HG02840 (cell line): Measurements from ENCODE around the gene MAPK8.

Experiments
- ATAC-seq: cut with Tn5 transposase; IDR thresholded peaks from one replicate; pipeline ENCODE4 v1.9.1; 2021; ENCODE audit warnings: mild to moderate bottlenecking, moderate library complexity, moderate number of reproducible peaks; ENCODE audit not compliant: unreplicated experiment, low FRiP score

Gene MAPK8

DNA sequence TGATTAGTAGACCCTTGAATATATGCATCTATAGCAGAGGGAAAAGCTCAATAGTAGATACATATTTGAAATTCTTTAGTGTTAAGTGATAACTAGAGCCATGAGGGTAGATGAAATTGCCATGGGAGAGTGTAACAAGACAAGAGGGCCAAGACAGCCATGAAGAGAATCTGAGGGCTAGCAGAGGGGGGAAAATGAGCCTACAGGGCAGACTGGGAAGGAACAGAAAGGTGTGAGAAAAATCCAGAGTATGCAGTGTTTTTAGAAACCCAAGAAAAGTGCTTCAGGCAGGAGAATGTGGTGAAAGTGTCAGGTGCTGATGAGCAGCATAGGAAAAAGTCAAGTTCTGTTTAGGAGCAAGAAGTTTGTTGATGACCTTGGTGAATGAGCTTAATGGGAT, 63.0 kb downstream of the MAPK8 start:
- ATAC-seq: no peak

- no peak for ATAC-seq
Measured at GRCh38 chr10:48377751-48378530, 71.5 kb downstream of the MAPK8 start.

- no peak for ATAC-seq
Measured at GRCh38 chr10:48378675-48379074, 72.2 kb downstream of the MAPK8 start.

DNA sequence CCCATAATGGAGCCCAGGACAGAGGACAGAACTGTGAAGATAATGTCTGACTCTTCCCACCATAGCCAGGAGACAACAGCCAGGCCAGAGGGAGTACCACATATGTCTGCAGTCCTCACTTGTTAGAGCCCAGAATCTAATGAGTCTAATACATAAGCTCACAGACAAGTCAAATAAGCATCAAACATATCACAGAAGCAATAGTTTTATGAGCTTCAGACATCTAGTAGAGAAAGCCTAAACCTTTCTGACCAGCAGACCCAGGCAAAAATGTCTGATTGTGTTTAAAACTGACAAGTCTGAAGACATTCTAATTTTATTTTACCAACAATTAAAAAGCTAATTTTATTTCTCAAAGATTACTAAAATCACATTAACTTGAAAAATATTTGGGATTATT, 75.5 kb downstream of the MAPK8 start:
- ATAC-seq: no peak

GRCh38 chr10:48382982-48383381, 76.5 kb downstream of the MAPK8 start:
- ATAC-seq: no peak

DNA sequence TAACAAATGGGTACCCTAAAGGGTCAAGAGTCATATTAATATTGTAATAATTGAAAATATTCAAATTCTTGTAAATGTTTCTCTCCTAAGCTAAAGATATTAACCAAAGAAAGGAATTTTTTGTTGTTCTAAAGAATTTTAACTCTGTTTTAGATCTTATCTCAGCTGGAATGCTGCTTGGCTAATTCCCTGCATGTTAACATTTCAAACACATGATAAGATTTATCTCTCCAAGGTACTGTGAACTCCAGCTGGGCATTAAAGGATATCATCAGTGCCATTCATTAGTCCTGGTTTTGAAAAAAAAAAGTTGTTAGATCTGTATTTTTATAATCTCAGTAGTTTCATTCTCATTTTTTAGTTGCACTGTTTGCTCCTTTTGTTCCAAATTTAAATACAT, 76.9 kb downstream of the MAPK8 start:
- ATAC-seq: no peak

GRCh38 chr10:48384699-48384982, 78.2 kb downstream of the MAPK8 start:
- ATAC-seq: no peak

DNA sequence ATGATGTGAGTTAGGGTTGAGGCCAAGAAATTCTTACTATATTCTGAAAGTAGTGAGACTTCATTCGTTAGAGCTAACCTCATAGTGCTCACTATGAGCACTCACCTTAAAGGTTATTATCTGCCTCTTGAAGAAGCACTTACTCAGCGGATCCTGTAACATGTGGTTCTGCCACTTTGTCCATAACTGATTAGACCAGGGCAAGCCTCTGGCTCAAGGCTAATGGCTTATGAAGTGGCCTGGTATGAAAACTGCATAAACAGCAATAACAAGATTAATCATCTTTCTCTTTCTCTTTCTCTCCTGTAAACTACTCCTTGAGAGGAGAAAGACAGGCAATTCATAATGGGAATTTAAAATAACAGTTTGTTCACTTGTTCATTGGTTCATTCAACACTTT, 82.8 kb downstream of the MAPK8 start:
- ATAC-seq: no peak

DNA sequence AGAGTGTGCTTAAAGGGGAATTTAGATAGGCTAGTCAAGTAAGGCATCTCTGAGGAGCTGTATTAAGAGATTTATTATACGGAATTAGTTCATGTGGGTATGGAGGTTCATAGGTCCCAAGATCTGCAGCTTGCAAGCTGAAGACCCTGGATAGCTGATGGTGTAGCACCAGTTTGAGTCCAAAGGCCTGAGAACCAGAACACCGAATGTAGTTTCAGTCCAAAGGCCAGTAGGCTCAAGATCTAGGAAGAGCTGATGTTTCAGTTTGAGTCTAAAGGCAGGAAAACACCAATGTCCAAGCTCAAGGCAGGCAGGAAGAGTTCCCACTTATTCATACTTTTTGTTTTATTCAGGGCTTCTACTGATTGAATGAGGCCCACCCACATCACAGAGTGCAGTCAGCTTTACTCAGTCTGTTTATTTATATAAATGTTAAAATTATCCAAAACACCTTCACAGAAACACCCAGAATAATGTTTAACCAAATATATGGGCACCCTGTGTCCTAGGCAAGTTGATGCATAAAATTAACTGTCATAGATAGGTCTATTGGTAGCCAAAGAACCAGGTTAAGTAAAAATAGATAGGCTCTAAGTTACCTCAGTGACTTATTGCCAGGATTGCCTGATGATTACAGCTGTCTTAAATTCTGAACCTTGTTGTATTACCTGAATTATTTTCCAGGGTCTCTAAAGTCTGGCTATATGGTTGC, 83.5 kb downstream of the MAPK8 start:
- no peak for ATAC-seq

DNA sequence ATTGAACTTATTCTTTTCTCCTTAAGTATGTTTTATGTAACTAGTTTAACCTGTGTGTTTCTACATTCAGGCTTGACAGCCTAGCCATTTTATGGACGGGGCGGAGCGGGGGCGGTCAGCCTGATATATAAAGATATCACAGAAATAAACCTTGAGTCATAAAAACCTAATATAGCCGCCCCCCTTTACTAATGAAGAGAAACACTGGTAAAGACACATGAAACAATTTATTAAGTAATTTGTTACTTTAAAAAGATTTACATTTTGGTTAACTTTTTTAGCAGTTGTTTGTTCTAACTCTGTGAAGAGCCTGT, 84.0 kb downstream of the MAPK8 start:
- ATAC-seq: no peak

- no peak for ATAC-seq
Measured at GRCh38 chr10:48390933-48391845, 84.7 kb downstream of the MAPK8 start.

DNA sequence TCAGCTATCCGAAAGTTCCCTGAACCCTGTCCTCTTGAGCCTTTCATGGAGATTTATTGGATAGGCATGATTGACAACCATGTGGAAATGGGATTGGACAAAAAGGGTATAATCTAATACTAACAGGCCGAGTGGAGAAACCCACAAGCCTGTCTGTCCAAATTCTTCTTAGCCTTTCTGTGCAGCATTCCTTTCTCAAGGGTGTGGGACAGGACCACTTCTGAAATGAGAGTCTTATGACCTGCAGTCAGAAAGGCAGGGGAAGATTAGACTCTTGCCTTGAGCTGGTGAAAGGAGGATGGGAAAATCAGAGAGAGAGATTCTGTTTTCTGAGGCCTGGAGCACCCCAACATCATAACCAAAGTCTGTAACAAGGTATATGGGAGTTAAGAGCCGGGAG, 85.5 kb downstream of the MAPK8 start:
- ATAC-seq: no peak

GRCh38 chr10:48398261-48398660, 91.8 kb downstream of the MAPK8 start:
- ATAC-seq: no peak

DNA sequence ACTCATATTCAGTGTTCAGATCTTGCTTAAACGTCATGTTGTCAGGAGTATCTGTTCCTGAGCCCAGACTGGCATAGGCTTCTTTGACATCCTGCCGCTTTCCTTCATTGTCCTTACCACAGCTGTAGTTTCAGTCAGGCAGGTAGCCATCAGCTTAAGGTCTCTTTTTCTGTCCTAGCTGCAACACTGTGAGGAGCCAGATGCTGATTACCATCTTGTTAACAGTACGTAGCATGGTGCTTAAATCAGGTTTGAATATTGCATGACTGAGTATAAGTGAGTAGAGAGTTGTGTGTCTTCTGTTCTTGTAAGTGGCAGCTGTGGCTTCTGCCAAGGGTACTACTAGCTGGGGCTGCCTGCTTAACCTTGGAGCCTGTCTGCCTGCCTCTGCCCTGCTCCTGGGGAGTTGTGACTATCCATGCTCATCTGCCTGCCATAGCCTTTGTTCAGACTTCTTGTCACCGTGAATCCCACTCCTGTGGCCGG, 92.6 kb downstream of the MAPK8 start:
- no peak for ATAC-seq

DNA sequence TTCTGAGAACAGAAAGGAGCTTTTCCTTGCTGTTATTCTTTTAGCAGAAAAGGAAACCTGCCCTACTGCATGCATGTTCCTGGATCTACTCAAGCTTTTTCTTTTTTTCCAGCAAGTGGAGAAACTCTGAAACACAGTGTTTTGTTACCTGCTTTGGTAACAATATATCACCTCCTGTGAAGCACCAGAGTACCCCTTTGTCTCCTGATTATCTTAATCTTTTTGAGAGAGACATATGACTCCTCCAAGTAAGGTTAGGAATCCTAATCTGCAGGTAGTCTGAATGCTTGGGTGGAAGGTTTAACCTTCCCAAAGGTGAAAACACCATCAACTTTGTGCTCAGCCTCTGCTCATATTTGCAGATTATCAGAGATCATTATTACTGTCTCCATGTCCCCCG, 93.1 kb downstream of the MAPK8 start:
- no peak for ATAC-seq

GRCh38 chr10:48400129-48400849, 93.8 kb downstream of the MAPK8 start:
- no peak for ATAC-seq

DNA sequence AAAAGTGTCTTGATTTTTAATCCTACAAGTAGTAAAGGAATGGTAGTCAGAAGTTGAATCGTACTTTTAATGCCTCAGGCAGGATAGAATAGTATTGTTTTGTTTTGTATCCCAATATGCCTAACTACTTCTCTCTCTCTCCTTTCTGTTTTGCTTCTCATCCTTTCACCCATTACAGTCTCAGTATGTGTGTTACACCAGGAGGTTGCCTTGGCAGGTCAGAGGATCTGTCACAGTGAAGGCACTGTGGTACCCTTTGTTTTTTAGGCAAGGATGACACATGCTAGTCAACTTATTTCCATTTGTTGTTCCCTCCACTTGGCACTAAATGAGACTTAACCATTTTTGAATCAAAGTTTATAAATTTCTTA, 94.4 kb downstream of the MAPK8 start:
- ATAC-seq: no peak

- ATAC-seq: no peak
Measured at GRCh38 chr10:48404646-48405045, 98.2 kb downstream of the MAPK8 start.

GRCh38 chr10:48406204-48406603, 99.7 kb downstream of the MAPK8 start:
- no peak for ATAC-seq

DNA sequence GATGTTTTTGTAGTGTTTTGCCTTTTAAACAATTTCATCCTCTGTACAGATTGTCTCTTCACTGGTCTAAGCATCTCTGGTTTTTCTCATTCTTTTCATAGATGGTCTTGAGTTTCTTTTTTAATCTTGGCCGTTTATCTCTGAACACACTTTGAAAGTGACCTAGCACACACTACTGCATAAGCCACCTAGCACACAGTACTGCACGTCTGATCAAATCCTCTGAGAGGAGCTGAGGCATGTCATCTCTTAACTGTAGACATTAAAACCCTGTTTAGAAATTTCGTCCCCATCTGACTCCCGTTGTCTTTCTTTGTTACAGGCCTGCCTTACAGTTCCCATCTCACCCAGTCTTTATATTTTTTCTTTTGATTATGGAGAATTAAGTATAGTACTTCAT, 100.2 kb downstream of the MAPK8 start:
- no peak for ATAC-seq

GRCh38 chr10:48410503-48410902, 104.0 kb downstream of the MAPK8 start:
- no peak for ATAC-seq
